ENCODE results near the gene PLGLB1.
"Not testable (repeated sequence)": the region's sequence is repeated elsewhere in the genome, so short reads cannot be mapped to it uniquely, and the experiment has no call there.

PLGLB1 gene

GRCh38 chr2:87021744-87022143 lies at the start of gene PLGLB1:
Gene PLGLB1 (minus strand): TSS chr2:87021844. CDS start chr2:87021783, 61 bp downstream.
- not testable (repeated sequence) for DNase-seq (ENCODE audit: low read depth in 2 of 2)

GRCh38 chr2:87064305-87064704 lies 42.7 kb upstream of the PLGLB1 start:
- not testable (repeated sequence) for DNase-seq (ENCODE audit: low read depth in 2 of 2)

- DNase-seq (ENCODE audit: low read depth in 2 of 2): not testable (repeated sequence)
Measured at GRCh38 chr2:87063431-87063830, 41.8 kb upstream of the PLGLB1 start.

- DNase-seq (ENCODE audit: low read depth in 2 of 2): not testable (repeated sequence)
Measured at GRCh38 chr2:87061519-87061918, 39.9 kb upstream of the PLGLB1 start.

GRCh38 chr2:87057606-87058005 lies 36.0 kb upstream of the PLGLB1 start:
- not testable (repeated sequence) for DNase-seq (ENCODE audit: low read depth in 2 of 2)

GRCh38 chr2:87056843-87057242 lies 35.2 kb upstream of the PLGLB1 start:
- not testable (repeated sequence) for DNase-seq (ENCODE audit: low read depth in 2 of 2)

- not testable (repeated sequence) for DNase-seq (ENCODE audit: low read depth in 2 of 2)
Measured at GRCh38 chr2:87056435-87056834, 34.8 kb upstream of the PLGLB1 start.

- DNase-seq (ENCODE audit: low read depth in 2 of 2): not testable (repeated sequence)
Measured at GRCh38 chr2:87054375-87054774, 32.7 kb upstream of the PLGLB1 start.

GRCh38 chr2:87041321-87041978 lies 19.8 kb upstream of the PLGLB1 start:
- DNase-seq (ENCODE audit: low read depth in 2 of 2): not testable (repeated sequence)

GRCh38 chr2:87028607-87029006 lies 7.0 kb upstream of the PLGLB1 start:
- DNase-seq (ENCODE audit: low read depth in 2 of 2): not testable (repeated sequence)

GRCh38 chr2:87026816-87027215 lies 5.2 kb upstream of the PLGLB1 start:
- DNase-seq (ENCODE audit: low read depth in 2 of 2): not testable (repeated sequence)

GRCh38 chr2:87025927-87026326 lies 4.3 kb upstream of the PLGLB1 start:
- DNase-seq (ENCODE audit: low read depth in 2 of 2): not testable (repeated sequence)

GRCh38 chr2:87023988-87024615 lies 2.5 kb upstream of the PLGLB1 start:
- not testable (repeated sequence) for DNase-seq (ENCODE audit: low read depth in 2 of 2)

GRCh38 chr2:87021043-87021442 lies 601 bp downstream of the PLGLB1 start:
- not testable (repeated sequence) for DNase-seq (ENCODE audit: low read depth in 2 of 2)

- not testable (repeated sequence) for DNase-seq (ENCODE audit: low read depth in 2 of 2)
Measured at GRCh38 chr2:87019053-87019452, 2.6 kb downstream of the PLGLB1 start.

GRCh38 chr2:87014489-87015169 lies 7.0 kb downstream of the PLGLB1 start:
- not testable (repeated sequence) for DNase-seq (ENCODE audit: low read depth in 2 of 2)

GRCh38 chr2:87004398-87004797 lies 17.2 kb downstream of the PLGLB1 start:
- DNase-seq (ENCODE audit: low read depth in 2 of 2): not testable (repeated sequence)
